H7 (cell line): ENCODE data around the gene RPL15. TPM values are rescaled to one million over a fixed set of nuclear protein-coding genes. Genes with fewer than 3 reads are reported as not detected.

ENCODE experiments used
- total RNA-seq: library from RNA; depleted of rRNA; stranded (reverse); fragments of >200 nt; shearing (Covaris generic); gene quantifications from 2 replicates; pipeline ENCODE4 v1.2.3, GENCODE V29; 2014; rRNA removed

RPL15 gene
- total RNA-seq, 1 experiment from 2014 or later = 2,781 TPM

Other genes starting within 250 kb of the RPL15 start
- gene UBE2E1, start 111.2 kb upstream of the RPL15 start, total RNA-seq = 138 and 159 TPM in 2 replicates
- gene NKIRAS1, start 142 bp upstream of the RPL15 start, total RNA-seq = 7.8 and 9.6 TPM in 2 replicates
- 9.5 and 13.3 TPM in 2 replicates for gene NR1D2, start 28.2 kb downstream of the RPL15 start, total RNA-seq